NCI-H748 (cell line): ENCODE results near the gene PRDM10.

ENCODE experiments used
- DNase-seq: peaks from one replicate; lab custom pipeline; 2025; ENCODE audit not compliant: unreplicated experiment; lab: John Stamatoyannopoulos, UW

Gene PRDM10

GRCh38 chr11:129852125-129852740, 150.4 kb downstream of the PRDM10 start:
- DNase-seq, result peak; percentile 17
